B cell (primary cell): Measurements from ENCODE around the gene TSTD1. TPM values are rescaled to one million over a fixed set of nuclear protein-coding genes. Genes with fewer than 3 reads are reported as not detected.

Experiments used
- ATAC-seq: fragments of 200-7000 bp; cut with Tn5 transposase; one replicate; pipeline ENCODE4 v1.10.0; 2021; ENCODE audit warnings: low read depth, mild to moderate bottlenecking, moderate number of reproducible peaks, moderate library complexity
- CTCF ChIA-PET: fragments of 350-600 bp; sonication (Branson Sonifier 250); formaldehyde crosslinking; loops from one replicate; lab custom pipeline; 2021; ENCODE audit warnings: antibody characterized with exemption, inconsistent platforms; lab: Charles Lee
- POLR2A ChIA-PET: fragments of 350-600 bp; sonication (Branson Sonifier 250); formaldehyde crosslinking; loops from one replicate; lab custom pipeline; 2021; ENCODE audit warnings: antibody characterized with exemption; lab: Charles Lee
- DNase-seq: peaks from one replicate; pipeline ENCODE4 v3.0.0; 2013
- H2AFZ ChIP-seq: 2 replicates; pipeline ENCODE4 v1.6.1; 2012; ENCODE audit warnings: mild to moderate bottlenecking, low read depth, low read length; ENCODE audit not compliant: insufficient read depth, poor library complexity, severe bottlenecking
- H3K27ac ChIP-seq, 2 donors: 1 replicate in 1 of 2; 2 replicates in 1 of 2; pipeline ENCODE4 v1.5.1; 2012 to 2013; ENCODE audit warnings: low read length in 2 of 2, mild to moderate bottlenecking in 2 of 2, moderate library complexity in 1 of 2
- H3K27me3 ChIP-seq, 4 experiments: fragments of 200-600 bp in 1 of 4; sonication (generic) in 1 of 4; replicated peaks in 1 of 4; 1 replicate in 2 of 4; 2 replicates in 2 of 4; pipeline versions ENCODE4 v1.6.1 to v1.7.0; 2013 to 2016; ENCODE audit warnings: low read length in 3 of 4, mild to moderate bottlenecking in 2 of 4, mixed read lengths in 1 of 4, moderate library complexity in 1 of 4; ENCODE audit not compliant: insufficient read depth in 4 of 4, control insufficient read depth in 3 of 4; ENCODE audit errors: control extremely low read depth in 1 of 4
- H3K36me3 ChIP-seq, 2 experiments: replicated peaks in 1 of 2; 1 replicate in 1 of 2; 2 replicates in 1 of 2; pipeline versions ENCODE4 v1.6.1 to v1.7.1; 2013; ENCODE audit warnings: low read length in 1 of 2; ENCODE audit not compliant: insufficient read depth in 2 of 2, control insufficient read depth in 1 of 2; ENCODE audit errors: control extremely low read depth in 1 of 2, extremely low read depth in 1 of 2
- H3K4me1 ChIP-seq, 2 donors: fragments of 200-600 bp in 1 of 2; sonication (generic) in 1 of 2; 1 replicate in 1 of 2; 2 replicates in 1 of 2; pipeline versions ENCODE4 v1.5.1 to v1.6.1; 2013 to 2017; ENCODE audit warnings: low read length in 2 of 2; ENCODE audit not compliant: control insufficient read depth in 2 of 2, insufficient read depth in 2 of 2
- H3K4me2 ChIP-seq: replicated peaks from 2 replicates; pipeline ENCODE3; 2012; ENCODE audit warnings: mild to moderate bottlenecking, low read depth, low read length; ENCODE audit not compliant: poor library complexity, severe bottlenecking
- H3K4me3 ChIP-seq, 5 experiments: fragments of 200-600 bp in 1 of 5; sonication (generic) in 1 of 5; 1 replicate in 3 of 5; 2 replicates in 2 of 5; pipeline versions ENCODE4 v1.5.1 to v1.7.0; 2011 to 2016; ENCODE audit warnings: low read length in 4 of 5, mild to moderate bottlenecking in 4 of 5, low read depth in 2 of 5, control low read depth in 1 of 5, moderate library complexity in 1 of 5; ENCODE audit not compliant: insufficient read depth in 1 of 5; ENCODE audit errors: control extremely low read depth in 1 of 5, extremely low read depth in 1 of 5
- H3K79me2 ChIP-seq: fragments of 200-600 bp; sonication (generic); one replicate; pipeline ENCODE4 v1.6.0; 2016; ENCODE audit warnings: low read length; ENCODE audit not compliant: control insufficient read depth, insufficient read depth
- H3K9ac ChIP-seq: fragments of 200-600 bp; sonication (generic); 2 replicates; pipeline ENCODE4 v1.6.1; 2017; ENCODE audit warnings: mild to moderate bottlenecking, low read length, moderate library complexity
- H3K9me3 ChIP-seq, 3 donors: one replicate each; pipeline versions ENCODE4 v1.6.1 to v1.7.1; 2013; ENCODE audit warnings: low read length in 2 of 3; ENCODE audit not compliant: control insufficient read depth in 2 of 3, insufficient read depth in 1 of 3; ENCODE audit errors: control extremely low read depth in 1 of 3
- H4K20me1 ChIP-seq: 2 replicates; pipeline ENCODE4 v1.6.0; 2012; ENCODE audit warnings: mild to moderate bottlenecking, low read length; ENCODE audit not compliant: insufficient read depth, control insufficient read depth, poor library complexity, severe bottlenecking
- H3K27ac Mint-ChIP-seq: one replicate; pipeline ENCODE4 v1.8.0; 2021; ENCODE audit warnings: mixed read lengths
- H3K27me3 Mint-ChIP-seq: one replicate; pipeline ENCODE4 v1.8.0; 2021; ENCODE audit warnings: mixed read lengths
- H3K4me1 Mint-ChIP-seq: one replicate; pipeline ENCODE4 v1.8.0; 2021; ENCODE audit warnings: mixed read lengths
- H3K4me3 Mint-ChIP-seq: one replicate; pipeline ENCODE4 v1.8.0; 2021; ENCODE audit warnings: mixed read lengths
- H3K9me3 Mint-ChIP-seq: one replicate; pipeline ENCODE4 v1.8.0; 2022; ENCODE audit warnings: mixed read lengths; ENCODE audit not compliant: insufficient read depth
- CTCF ChIP-seq: fragments of 200-600 bp; IDR thresholded peaks from one replicate; pipeline ENCODE4 v1.8.0; 2022; ENCODE audit warnings: antibody characterized with exemption, mild to moderate bottlenecking
- EZH2 ChIP-seq: IDR thresholded peaks from 2 replicates; pipeline ENCODE4 v1.6.1; 2012; ENCODE audit warnings: borderline replicate concordance, low read depth, mild to moderate bottlenecking, moderate library complexity, low read length; ENCODE audit not compliant: insufficient read depth, poor library complexity, severe bottlenecking
- WGBS: methylation state at CpG from one replicate; pipeline ENCODE4 v1.1.5; 2013; ENCODE audit warnings: missing lambda C conversion rate; ENCODE audit not compliant: insufficient coverage; 5-methylcytosine and 5-hydroxymethylcytosine counted together
- intact Hi-C: fragments of 100-400 bp; cut with micrococcal nuclease; formaldehyde crosslinking; loops from one replicate; pipeline ENCODE4 v1.10.0; 2022
- polyA plus RNA-seq: library from polyadenylated mRNA; depleted of rRNA; stranded (reverse); fragments of >200 nt; gene quantifications from 2 replicates; pipeline ENCODE4 v1.2.3, GENCODE V29; 2012
- total RNA-seq, 2 donors: library from RNA; stranded (reverse); fragments of 120-200 nt in 1 of 2; gene quantifications; 1 replicate in 1 of 2; 2 replicates in 1 of 2; pipeline versions ENCODE4 v1.2.3 to v1.2.4, GENCODE V29; 2013 to 2022

TSTD1 gene
- total and polyA plus RNA-seq, 2 donors (not counting 1 experiment from before 2014, with no cell fraction given) = 85.6 to 242 TPM

- H3K36me3 ChIP-seq = peaks cover 4 to 62% of the 10 kb centered on the region in 2 experiments
- under 1% methylated on average over 13 of the region's 29 CpGs for WGBS
- peaks cover 43% of the 10 kb centered on the region for H3K79me2 ChIP-seq
- intact Hi-C loops = loop anchor here (1.0 to 10.0 kb wide), 12 partner anchors 8 to 1121 kb away; partner anchors contain the start of genes COPA, DEDD, F11R and KLHDC9
- peak within 1 kb of the TSS; percentile 70 for H2AFZ ChIP-seq
- no peaks in the 10 kb centered on the region for H3K27me3 ChIP-seq
- peak; percentile 67 for ATAC-seq
- peak within 1 kb of the TSS; percentile 99 for H3K27ac ChIP-seq
- H4K20me1 ChIP-seq = peaks cover under 1% of the 10 kb centered on the region
- peak within 1 kb of the TSS; percentile 100 for H3K27ac Mint-ChIP-seq
- peak within 1 kb of the TSS; percentile 92 for H3K4me2 ChIP-seq
- H3K9me3 Mint-ChIP-seq = no peaks in the 10 kb centered on the region
- no peaks in the 10 kb centered on the region for H3K9me3 ChIP-seq
- peak within 1 kb of the TSS; percentile 99 for H3K4me3 Mint-ChIP-seq
- no peaks in the 10 kb centered on the region for H3K27me3 Mint-ChIP-seq
- peak within 1 kb of the TSS; percentile 95 for H3K9ac ChIP-seq
- TF ChIP-seq CTCF (no peak), EZH2 (no peak)
- DNase-seq = peak; percentile 98
- peak within 1 kb of the TSS; percentile 67 to 100 (median 95) for H3K4me3 ChIP-seq
- ChIA-PET POLR2A (interaction anchor here (0.6 to 5.1 kb wide), 17 partner anchors 8 to 341 kb away, joined by 3 to 108 read pairs (median 5); partner anchors contain the start of genes ARHGAP30, DEDD, F11R and PPOX), CTCF (interaction anchor here (0.8 to 10.4 kb wide), 17 partner anchors 9 to 374 kb away, joined by 3 to 127 read pairs (median 5); partner anchors contain the start of genes ARHGAP30, DEDD, F11R and KLHDC9)
- H3K4me1 Mint-ChIP-seq = peaks cover 67% of the 10 kb centered on the region
- H3K4me1 ChIP-seq = peaks cover 43 to 67% of the 10 kb centered on the region in 2 donors
Measured at GRCh38 chr1:161045736-161046604, 7.2 kb upstream of the TSTD1 start, which contains the start of gene USF1. TSS of gene USF1 (minus strand) at chr1:161045977. CDS start at chr1:161043275, 2,702 bp downstream.
